SH-SY5Y (cell line): ENCODE measurements around the gene POU2F2.

Experiments used
- GATA2 ChIP-seq: IDR thresholded peaks from 2 replicates; pipeline ENCODE4 v1.6.1; 2011; ENCODE audit warnings: mild to moderate bottlenecking, low read depth, low read length
- GATA3 ChIP-seq: IDR thresholded peaks from 2 replicates; pipeline ENCODE4 v1.6.1; 2011; ENCODE audit warnings: low read depth, mild to moderate bottlenecking, low read length, moderate library complexity

POU2F2 gene

DNA sequence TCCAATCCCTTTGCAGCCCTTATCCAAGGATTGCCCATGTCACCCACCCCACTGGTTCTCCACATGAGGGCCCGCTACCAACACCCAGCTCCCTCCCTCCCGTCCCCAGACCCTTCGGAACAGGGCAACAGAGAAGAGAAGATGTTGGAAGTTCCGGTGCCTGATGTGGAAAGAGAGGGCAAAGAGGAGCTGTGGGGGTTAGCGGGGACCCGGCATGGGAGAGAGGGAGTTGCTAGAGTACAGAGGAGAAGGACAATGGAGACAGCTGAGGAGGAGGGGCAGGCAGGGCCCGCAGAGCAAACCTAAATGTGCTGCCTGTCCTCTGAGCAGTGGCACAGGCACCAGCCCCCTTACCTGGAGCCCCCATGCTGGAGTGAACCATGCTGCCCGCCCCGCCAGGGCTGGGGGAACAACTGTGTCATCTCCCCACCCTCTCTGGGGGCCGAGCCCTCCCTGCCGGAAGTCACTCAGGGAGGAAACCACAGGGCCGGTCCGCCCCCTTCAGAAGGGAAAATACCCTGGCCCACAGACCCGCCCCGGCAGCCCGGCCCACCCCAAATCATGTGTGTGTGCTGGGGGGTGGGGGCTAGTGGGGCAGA is at the start of gene POU2F2:
Gene POU2F2, minus strand, starts transcription at position 417 of the 599 bp plus-strand sequence. Its CDS starts 35 bp downstream, at position 382.
- no peak for TF ChIP-seq GATA2
- no peak for TF ChIP-seq GATA3

DNA sequence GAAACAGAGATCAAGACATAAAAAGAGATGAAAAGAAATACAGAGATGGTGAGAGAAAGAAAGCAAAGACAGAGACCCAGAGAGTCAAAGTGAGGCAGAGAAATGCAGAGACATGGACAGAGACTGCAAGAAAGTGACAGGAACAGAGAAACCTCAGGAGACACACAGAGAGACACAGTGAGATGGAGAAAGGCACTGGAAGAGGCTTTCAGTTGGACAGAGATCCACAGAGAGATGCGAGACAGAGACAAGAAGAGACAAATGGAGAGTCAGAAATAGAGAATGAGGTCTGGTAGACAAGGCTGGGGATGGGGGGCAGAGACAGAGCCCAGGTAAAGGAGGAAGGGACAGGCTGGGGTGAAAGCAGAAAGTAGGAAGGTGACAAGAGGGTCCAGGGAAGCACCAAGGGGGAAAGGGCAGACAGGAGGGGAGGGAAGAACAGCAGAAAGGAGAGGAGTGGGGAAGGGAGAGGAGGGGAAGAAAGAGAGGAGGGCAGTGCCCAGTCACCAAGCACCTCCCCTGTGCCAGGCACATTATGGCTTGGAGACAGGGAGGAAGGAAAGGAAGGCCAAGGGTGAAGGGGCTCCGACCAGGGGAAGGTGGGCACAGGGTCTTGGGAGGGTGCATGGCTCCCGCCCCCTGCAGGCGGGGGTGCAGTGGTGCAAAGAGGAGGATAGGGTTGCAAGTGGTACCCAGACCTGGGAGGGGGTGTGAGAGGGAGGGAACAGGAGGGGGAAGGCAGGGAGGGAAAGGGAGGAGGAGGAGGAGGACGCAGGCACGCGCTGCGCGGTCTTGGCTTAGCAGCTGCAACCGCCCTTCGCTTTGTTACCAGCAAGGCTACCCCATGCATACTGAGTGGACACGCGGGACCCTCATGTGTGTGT is 46.8 kb upstream of the POU2F2 start:
- no peak for TF ChIP-seq GATA3
- TF ChIP-seq GATA2: no peak

DNA sequence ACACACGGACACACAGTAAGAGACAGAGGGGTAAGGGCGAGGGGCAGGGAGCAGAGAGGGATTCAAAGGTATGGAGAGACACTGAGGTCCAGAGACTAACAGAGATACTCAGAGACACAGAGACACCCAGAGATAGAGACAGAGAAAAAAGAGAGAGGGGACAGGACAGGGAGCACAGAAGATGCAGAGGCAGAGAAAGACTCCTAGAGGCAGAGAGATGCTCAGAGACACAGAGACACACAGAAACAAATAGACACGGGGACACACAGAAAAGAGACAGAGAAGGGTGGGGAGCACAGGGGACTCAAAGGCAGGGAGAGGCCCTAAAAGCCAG is 45.4 kb upstream of the POU2F2 start:
- TF ChIP-seq GATA3 (no peak), GATA2 (no peak)

DNA sequence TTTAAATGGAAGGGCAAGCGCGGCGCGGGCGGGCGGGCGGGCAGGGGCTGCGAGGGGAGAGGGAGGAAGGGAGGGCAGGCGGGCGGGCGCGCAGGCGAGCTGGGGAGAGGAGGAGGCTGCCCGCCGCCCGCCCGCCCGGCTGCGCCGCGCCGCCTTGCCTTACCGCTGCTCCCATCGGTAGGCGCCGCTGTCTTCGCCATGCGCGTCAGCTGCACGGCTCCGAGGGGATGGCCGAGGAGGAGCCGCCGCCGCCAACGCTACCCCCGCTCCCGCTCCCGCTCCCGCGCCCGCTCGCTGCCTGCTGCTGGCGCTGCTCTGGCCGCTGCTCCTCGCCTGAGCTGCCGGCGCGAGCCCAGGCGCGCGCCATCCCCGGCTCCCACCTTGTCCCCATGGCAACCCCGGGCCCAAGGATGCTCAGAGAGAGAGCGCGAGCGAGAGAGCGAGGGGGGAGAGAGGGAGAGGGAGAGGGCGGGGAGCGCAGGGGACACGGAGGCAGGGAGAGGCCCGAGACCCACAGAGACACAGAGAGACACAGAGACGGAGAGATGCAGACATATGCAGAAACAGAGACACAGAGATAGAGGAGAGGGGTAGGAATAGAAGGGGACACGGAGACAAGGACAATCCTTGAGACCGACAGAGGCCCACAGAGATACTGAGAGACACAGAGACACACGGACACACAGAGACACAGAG is 44.9 kb upstream of the POU2F2 start:
- TF ChIP-seq GATA2: no peak

DNA sequence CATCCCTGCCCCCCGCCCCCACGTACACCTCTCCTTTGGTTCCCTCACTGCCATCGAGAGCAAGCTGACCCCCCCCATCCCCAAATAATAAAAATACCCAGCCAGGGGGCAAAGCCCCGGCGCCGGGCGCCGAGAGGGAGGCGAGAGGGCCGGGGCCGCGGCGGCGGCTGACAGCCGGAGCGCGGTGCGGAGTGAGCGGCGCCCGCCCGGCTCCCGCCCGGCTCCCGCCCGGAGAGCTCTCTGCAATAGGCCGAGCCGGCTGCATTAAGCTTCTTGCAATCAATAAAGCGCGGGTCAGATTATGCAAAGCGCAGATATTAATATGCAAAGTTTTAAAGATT is 44.4 kb upstream of the POU2F2 start:
- TF ChIP-seq GATA3: no peak
- TF ChIP-seq GATA2: no peak

DNA sequence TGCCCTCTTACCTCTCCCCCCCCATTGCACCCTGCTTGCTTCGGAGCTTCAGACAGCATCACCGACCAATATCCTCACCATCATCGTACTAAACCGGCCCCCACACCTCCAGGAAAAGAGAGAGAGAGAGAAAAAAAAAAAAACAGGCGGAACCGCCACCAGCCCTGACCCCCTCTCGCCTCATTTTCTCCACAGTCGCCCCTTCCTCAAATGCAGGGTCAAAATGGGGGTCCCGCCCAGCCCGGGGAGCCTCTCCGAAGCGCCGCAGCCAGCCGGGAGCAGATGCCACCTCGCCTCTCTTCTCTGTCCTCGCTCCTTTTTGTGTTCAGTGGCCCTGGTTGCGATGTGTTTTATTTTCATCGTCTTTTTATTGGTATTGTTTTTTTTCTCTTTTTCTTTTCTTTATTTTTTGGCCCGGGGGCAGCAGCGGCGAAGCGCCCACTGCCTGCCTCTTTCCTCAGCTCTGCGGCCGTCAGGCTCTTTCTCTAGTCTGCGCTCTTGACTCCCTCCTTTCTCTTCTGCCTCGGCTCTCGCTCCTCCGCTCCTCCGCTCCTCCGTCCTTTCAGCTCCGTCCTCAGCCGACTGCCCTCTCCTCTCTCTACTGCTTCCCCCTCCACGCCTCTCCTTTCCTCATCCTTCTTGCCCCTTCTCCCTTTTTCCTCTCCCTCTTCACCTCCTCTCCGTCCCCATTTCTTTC is 43.9 kb upstream of the POU2F2 start:
- TF ChIP-seq GATA2 (no peak), GATA3 (no peak)

DNA sequence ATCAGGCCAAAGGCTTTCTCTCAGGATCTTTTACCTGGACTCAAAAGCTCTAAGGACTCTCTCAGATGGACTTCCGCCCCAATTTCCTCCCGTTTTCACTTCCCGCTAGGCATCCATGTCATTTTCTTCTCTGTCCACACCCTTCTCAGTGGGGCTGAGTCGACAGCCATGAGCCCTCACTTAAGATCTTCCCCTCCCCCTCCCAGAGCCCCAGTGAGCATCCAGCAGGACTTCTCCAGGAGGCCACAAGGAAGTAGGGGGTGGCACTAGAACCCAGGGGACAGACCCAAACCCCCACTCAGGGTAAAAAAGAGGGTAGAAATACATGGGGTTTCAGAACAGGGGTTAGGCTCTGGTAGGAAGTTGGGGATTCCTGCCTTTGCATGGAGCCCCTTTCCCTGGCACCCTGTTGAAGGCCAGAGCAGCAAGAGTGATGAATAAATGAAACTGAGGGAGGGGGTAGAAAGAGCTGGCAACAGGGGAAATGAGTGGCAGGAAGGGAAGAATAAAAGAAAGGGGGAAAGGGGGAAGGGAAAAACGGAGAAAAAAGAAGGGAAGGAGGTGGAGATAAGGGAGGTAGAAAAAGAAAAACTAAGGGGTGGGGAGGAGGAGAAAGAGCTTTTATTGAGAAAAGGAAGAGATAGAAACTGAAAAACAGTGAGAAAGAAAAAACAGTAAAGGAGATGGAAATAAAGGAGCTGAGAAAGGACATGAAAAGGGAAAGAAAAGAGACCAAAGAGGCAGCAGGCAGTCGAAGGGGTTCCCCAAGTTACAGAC is 42.9 kb upstream of the POU2F2 start:
- no peak for TF ChIP-seq GATA3
- TF ChIP-seq GATA2: no peak

DNA sequence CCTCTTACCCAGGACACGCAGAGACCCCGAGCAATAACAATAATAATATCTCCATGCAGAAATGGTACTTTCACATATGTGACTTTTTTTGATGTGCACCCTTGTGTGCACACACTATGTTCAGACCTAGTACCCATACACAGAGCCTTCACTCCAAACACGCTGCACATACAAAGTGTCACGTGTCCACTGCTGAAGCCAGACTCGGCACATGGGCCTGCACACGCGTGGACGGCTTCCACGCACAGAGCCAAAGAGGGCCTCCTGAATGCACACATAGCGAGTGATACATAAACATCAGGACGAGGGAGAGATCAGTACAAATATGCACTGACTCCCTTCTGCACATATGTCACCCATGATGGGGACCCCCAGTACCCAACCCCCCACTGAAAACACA is 41.9 kb upstream of the POU2F2 start:
- TF ChIP-seq GATA3 (no peak), GATA2 (no peak)

DNA sequence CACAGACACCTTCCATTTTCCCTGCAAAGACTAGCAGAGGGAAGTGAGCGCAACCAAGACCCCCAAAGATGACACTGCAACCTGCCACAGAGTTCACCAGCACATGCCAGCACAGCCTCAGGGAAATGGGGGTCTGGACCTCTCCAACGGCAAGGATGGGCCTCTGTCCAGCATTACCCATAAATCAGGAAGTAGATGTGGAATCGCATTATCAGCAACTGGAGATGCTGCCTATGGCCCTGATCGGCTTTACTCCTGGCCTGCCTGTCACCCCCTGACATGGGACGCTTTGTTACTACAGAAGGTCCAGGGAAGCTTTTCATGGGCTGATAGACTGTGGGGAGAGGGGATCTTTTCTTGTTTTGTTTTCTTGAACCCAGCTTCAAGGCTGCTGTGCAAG is 41.4 kb upstream of the POU2F2 start:
- TF ChIP-seq GATA3 (no peak), GATA2 (no peak)

DNA sequence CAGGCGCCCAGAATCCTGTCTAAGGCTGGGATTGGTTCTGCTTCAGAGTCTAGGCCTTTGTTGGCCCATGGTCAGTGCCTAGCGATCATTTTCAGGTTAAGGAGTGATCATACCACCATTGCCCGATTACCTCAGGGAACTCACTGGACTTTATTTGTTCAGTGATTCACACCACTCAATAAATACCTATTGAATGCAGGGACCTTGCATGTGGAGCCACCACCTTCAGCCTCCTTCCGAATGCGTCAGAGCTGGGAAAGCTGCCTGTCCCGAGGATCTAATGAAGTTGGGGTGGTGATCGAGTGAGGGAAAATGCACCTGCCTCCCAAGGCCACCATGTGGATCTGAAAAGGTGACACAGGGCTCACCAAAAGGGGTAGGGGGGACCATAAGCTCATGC is 40.0 kb upstream of the POU2F2 start:
- TF ChIP-seq GATA3 (no peak), GATA2 (no peak)

DNA sequence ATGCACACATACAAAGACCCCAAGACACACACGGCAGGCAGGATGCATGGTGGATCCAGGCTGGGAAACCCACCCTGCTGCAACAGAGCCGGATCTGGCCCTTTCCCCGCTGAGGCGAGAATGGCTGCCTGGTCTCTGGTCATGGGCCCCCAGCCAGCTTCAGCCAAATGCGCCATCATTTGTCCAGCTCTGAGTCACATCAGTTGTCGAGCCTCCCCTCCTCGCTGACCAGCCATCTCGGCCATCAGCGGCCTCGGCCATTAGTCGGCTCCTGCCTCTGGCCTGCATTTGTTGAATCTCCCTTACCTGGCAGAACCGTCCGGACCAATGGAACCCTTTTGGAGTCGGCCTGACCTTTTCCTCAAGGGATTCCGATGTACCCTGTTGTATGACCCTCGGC is 38.5 kb upstream of the POU2F2 start:
- TF ChIP-seq GATA2 (no peak), GATA3 (no peak)

DNA sequence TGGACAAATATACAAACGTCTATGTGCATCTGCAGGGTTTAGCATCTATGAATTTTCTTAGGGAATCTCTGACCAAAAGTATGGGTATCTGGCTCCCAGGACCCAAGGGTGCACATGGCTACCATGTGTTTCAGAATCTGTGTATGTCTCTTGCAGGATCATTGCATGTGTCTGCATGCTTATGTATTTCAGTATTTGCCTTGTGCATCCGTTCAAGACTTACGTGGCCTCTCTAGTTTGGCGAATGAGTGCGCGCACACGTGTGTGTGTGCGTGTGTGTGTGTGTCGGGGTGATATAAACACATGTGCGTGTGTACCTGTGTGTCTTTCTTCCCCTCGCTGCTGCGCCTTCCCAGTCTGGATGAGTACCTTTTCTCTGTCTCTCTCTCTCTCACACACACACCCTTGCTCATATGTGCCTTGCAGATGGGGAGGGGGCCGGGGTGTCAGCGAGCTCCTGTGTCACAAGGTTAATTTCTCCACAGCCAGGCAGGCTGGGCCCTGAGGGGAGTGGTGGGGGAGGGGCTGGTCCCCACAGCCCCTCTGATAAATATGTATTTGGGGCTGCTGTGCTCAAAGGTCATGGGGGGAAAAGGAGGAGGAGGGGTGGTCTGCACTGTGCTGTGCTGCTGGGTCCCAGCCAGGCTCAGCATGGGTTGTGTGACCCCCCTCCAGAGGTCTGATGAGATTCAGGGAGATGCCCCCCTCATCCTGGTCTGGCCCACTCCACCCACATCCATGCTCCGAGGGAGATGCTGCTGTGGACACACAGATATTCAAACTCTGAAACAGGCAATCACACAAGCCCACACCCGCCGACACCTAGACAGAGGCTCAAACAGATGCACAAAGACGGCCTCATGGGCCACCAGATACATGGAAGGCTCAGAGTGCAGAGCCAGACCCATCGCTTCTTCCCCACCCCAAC is 37.5 kb upstream of the POU2F2 start:
- no peak for TF ChIP-seq GATA3
- TF ChIP-seq GATA2: no peak

DNA sequence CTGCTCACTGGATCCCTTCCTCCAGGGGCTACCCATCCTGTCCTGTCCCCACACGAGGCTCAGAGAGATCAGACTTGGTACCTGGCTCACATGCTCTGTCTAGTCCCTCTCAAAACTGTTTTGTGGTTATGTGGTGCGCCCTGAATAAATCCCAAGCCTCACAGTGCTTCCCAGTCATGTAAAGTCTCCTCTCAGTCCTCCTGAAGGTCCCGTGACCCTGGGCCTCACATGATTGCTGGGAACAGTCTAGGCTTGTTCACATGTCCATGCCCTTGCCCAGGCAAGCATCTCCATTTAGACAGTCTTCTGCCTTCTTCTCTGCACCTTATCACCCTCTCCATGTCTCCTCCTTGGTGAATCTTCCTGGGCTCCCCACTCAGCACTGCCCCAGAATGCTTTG is 36.0 kb upstream of the POU2F2 start:
- TF ChIP-seq GATA2: no peak
- TF ChIP-seq GATA3: no peak
